Ectodermal cell (in vitro differentiated cells): ENCODE results near the gene HACD3.
"Not testable (repeated sequence)": the region's sequence is repeated elsewhere in the genome, so short reads cannot be mapped to it uniquely, and the experiment has no call there.

Source experiments
- H3K27ac ChIP-seq: 2 replicates; pipeline ENCODE4 v1.7.0; 2013; ENCODE audit warnings: mild to moderate bottlenecking, low read depth, low read length; ENCODE audit not compliant: insufficient read depth, poor library complexity, severe bottlenecking
- H3K27me3 ChIP-seq: 2 replicates; pipeline ENCODE4 v1.7.0; 2013; ENCODE audit warnings: mild to moderate bottlenecking, low read length; ENCODE audit not compliant: insufficient read depth, control insufficient read depth, poor library complexity, severe bottlenecking
- H3K36me3 ChIP-seq: one replicate; pipeline ENCODE4 v1.7.0; 2013; ENCODE audit warnings: low read length; ENCODE audit not compliant: control insufficient read depth, insufficient read depth
- H3K4me1 ChIP-seq: one replicate; pipeline ENCODE4 v1.7.0; 2013; ENCODE audit warnings: low read length; ENCODE audit not compliant: control insufficient read depth, insufficient read depth
- H3K4me3 ChIP-seq: 2 replicates; pipeline ENCODE4 v1.7.0; 2013; ENCODE audit warnings: low read depth, low read length, control low read depth; ENCODE audit not compliant: insufficient read depth
- H3K9me3 ChIP-seq: 2 replicates; pipeline ENCODE4 v1.7.0; 2013; ENCODE audit warnings: mild to moderate bottlenecking, low read length, moderate library complexity; ENCODE audit not compliant: control insufficient read depth
- WGBS, 2 experiments: methylation state at CpG; one replicate each; pipeline ENCODE4 v1.1.7; 2013; ENCODE audit warnings: missing lambda C conversion rate in 2 of 2; 5-methylcytosine and 5-hydroxymethylcytosine counted together

The HACD3 gene

GRCh38 chr15:65547841-65548240 lies 17.6 kb downstream of the HACD3 start:
- H3K36me3 ChIP-seq = no peaks in the 10 kb centered on the region
- H3K9me3 ChIP-seq = no peaks in the 10 kb centered on the region
- H3K27me3 ChIP-seq = no peaks in the 10 kb centered on the region
- H3K4me1 ChIP-seq = no peaks in the 10 kb centered on the region
- H3K4me3 ChIP-seq = no peak overlapping the region
- no peak overlapping the region for H3K27ac ChIP-seq

- not testable (repeated sequence) for H3K36me3 ChIP-seq, H3K4me3 ChIP-seq, H3K4me1 ChIP-seq, H3K27me3 ChIP-seq, H3K27ac ChIP-seq, H3K9me3 ChIP-seq
- 92 to 96% methylated on average over 8 to 9 of the region's 9 CpGs for WGBS, 2 experiments
Observed at GRCh38 chr15:65549288-65549687, 19.0 kb downstream of the HACD3 start.

GRCh38 chr15:65550681-65551098 lies 20.4 kb downstream of the HACD3 start:
- H3K4me3 ChIP-seq = no peak overlapping the region
- H3K27ac ChIP-seq = no peak overlapping the region
- peaks cover 7% of the 10 kb centered on the region for H3K36me3 ChIP-seq
- 72 to 87% methylated on average over 3 of the region's 3 CpGs for whole genome bisulfite sequencing, 2 experiments
- H3K4me1 ChIP-seq = no peaks in the 10 kb centered on the region
- H3K9me3 ChIP-seq = no peaks in the 10 kb centered on the region
- H3K27me3 ChIP-seq = no peaks in the 10 kb centered on the region

GRCh38 chr15:65551183-65551582 lies 20.9 kb downstream of the HACD3 start:
- WGBS, 2 experiments = 92 to 98% methylated on average over 2 of the region's 2 CpGs
- Histone ChIP-seq H3K4me3 (no peak overlapping the region), H3K36me3 (peaks cover 10% of the 10 kb centered on the region), H3K27ac (no peak overlapping the region), H3K27me3 (no peaks in the 10 kb centered on the region), H3K9me3 (no peaks in the 10 kb centered on the region), H3K4me1 (no peaks in the 10 kb centered on the region)

GRCh38 chr15:65552851-65553250 lies 22.6 kb downstream of the HACD3 start:
- H3K27me3 ChIP-seq, H3K27ac ChIP-seq, H3K4me3 ChIP-seq, H3K9me3 ChIP-seq, H3K4me1 ChIP-seq: not testable (repeated sequence)
- H3K36me3 ChIP-seq = peaks cover 17% of the 10 kb centered on the region
- WGBS, 2 experiments = 96 to 100% methylated on average over 4 of the region's 6 CpGs

- Histone ChIP-seq H3K36me3 (peaks cover 22% of the 10 kb centered on the region), H3K9me3 (no peaks in the 10 kb centered on the region), H3K4me3 (no peak overlapping the region)
Observed at GRCh38 chr15:65553691-65554090, 23.4 kb downstream of the HACD3 start.

GRCh38 chr15:65556622-65557021 lies 26.4 kb downstream of the HACD3 start:
- Histone ChIP-seq H3K27ac (no peak overlapping the region), H3K36me3 (peaks cover 44% of the 10 kb centered on the region), H3K4me1 (no peaks in the 10 kb centered on the region), H3K27me3 (no peaks in the 10 kb centered on the region), H3K4me3 (no peak overlapping the region), H3K9me3 (no peaks in the 10 kb centered on the region)
- 97 to 98% methylated on average over 7 of the region's 7 CpGs for WGBS, 2 experiments

More at GRCh38 chr15:65553691-65554090, 23.4 kb downstream of the HACD3 start:
- Histone ChIP-seq H3K4me1 (no peaks in the 10 kb centered on the region), H3K27ac (no peak overlapping the region), H3K27me3 (no peaks in the 10 kb centered on the region)
- whole genome bisulfite sequencing, 2 experiments = 99 to 100% methylated on average over 3 of the region's 3 CpGs

- no peak overlapping the region for H3K4me3 ChIP-seq
- no peaks in the 10 kb centered on the region for H3K27me3 ChIP-seq
- WGBS, 2 experiments = 94 to 98% methylated on average over 5 of the region's 5 CpGs
- no peaks in the 10 kb centered on the region for H3K4me1 ChIP-seq
- peaks cover 61% of the 10 kb centered on the region for H3K36me3 ChIP-seq
- H3K27ac ChIP-seq = no peak overlapping the region
- H3K9me3 ChIP-seq = no peaks in the 10 kb centered on the region
Observed at GRCh38 chr15:65558336-65558735, 28.1 kb downstream of the HACD3 start.

- no peak overlapping the region for H3K27ac ChIP-seq
- no peaks in the 10 kb centered on the region for H3K4me1 ChIP-seq
- H3K4me3 ChIP-seq = no peak overlapping the region
- peaks cover 65% of the 10 kb centered on the region for H3K36me3 ChIP-seq
- no peaks in the 10 kb centered on the region for H3K9me3 ChIP-seq
- 97 to 98% methylated on average over 6 of the region's 6 CpGs for WGBS, 2 experiments
- no peaks in the 10 kb centered on the region for H3K27me3 ChIP-seq
Observed at GRCh38 chr15:65558997-65559760, 28.9 kb downstream of the HACD3 start.

GRCh38 chr15:65559941-65560340 lies 29.7 kb downstream of the HACD3 start:
- H3K4me3 ChIP-seq = no peak overlapping the region
- peaks cover 72% of the 10 kb centered on the region for H3K36me3 ChIP-seq
- H3K27ac ChIP-seq = no peak overlapping the region
- no peaks in the 10 kb centered on the region for H3K9me3 ChIP-seq
- H3K27me3 ChIP-seq = no peaks in the 10 kb centered on the region
- H3K4me1 ChIP-seq = no peaks in the 10 kb centered on the region

- Histone ChIP-seq H3K27me3 (no peaks in the 10 kb centered on the region), H3K36me3 (peaks cover 75% of the 10 kb centered on the region), H3K27ac (no peak overlapping the region), H3K4me3 (no peak overlapping the region), H3K9me3 (no peaks in the 10 kb centered on the region), H3K4me1 (no peaks in the 10 kb centered on the region)
- 94 to 99% methylated on average over 6 of the region's 6 CpGs for WGBS, 2 experiments
Observed at GRCh38 chr15:65561934-65562333, 31.7 kb downstream of the HACD3 start.
